Omental fat pad (tissue), 4 donors: ENCODE measurements around the gene NOPCHAP1. TPM values are rescaled to one million over a fixed set of nuclear protein-coding genes. Genes with fewer than 3 reads are reported as not detected.
A peak's percentile ranks its signal among the peaks of the same experiment; 100 is the strongest.
"Not testable (repeated sequence)": the region's sequence is repeated elsewhere in the genome, so short reads cannot be mapped to it uniquely, and the experiment has no call there.

ENCODE experiments used
- ATAC-seq: fragments of 150-250 bp; one replicate; pipeline ENCODE4 v1.9.1; 2016; ENCODE audit warnings: mild to moderate bottlenecking, moderate library complexity; ENCODE audit not compliant: low FRiP score
- DNase-seq: peaks from one replicate; pipeline ENCODE4 v3.0.0-alpha.2; 2019; ENCODE audit warnings: low spot score
- CTCF ChIP-seq, 3 donors: fragments of 450-650 bp; IDR thresholded peaks; one replicate each; pipeline ENCODE4 v1.5.1; 2016 to 2017; ENCODE audit warnings: antibody characterized with exemption in 3 of 3, mild to moderate bottlenecking in 3 of 3, moderate library complexity in 2 of 3
- total RNA-seq, 4 donors: library from RNA; depleted of rRNA; stranded (reverse); fragments of >200 nt; gene quantifications; one replicate each; pipeline ENCODE4 v1.1.0, GENCODE V29; 2016

Gene NOPCHAP1
- 1 to 10 TPM; 3.8 to 9.8 (median 6.4) TPM for total RNA-seq

GRCh38 chr12:104986022-104986941, at the start of gene NOPCHAP1:
Gene NOPCHAP1 (plus strand): TSS chr12:104986316. CDS start chr12:104986353, 37 bp downstream.
- DNase-seq (peak; percentile 77), ATAC-seq (peak; percentile 99)
- no peak for TF ChIP-seq CTCF (IDR thresholded peaks at IDR 0.05)

- no peak for TF ChIP-seq CTCF (IDR thresholded peaks at IDR 0.05)
- ATAC-seq (no peak), DNase-seq (no peak)
Measured at GRCh38 chr12:104938371-104938770, 47.7 kb upstream of the NOPCHAP1 start.

GRCh38 chr12:104939089-104939488, 47.0 kb upstream of the NOPCHAP1 start:
- ATAC-seq: no peak
- DNase-seq: no peak
- no peak for TF ChIP-seq CTCF (IDR thresholded peaks at IDR 0.05)

GRCh38 chr12:104941454-104941853, 44.7 kb upstream of the NOPCHAP1 start:
- TF ChIP-seq CTCF (IDR thresholded peaks at IDR 0.05): no peak
- ATAC-seq (no peak), DNase-seq (no peak)

- DNase-seq (no peak), ATAC-seq (no peak)
- TF ChIP-seq CTCF (IDR thresholded peaks at IDR 0.05): no peak
Measured at GRCh38 chr12:104942075-104942474, 44.0 kb upstream of the NOPCHAP1 start.

GRCh38 chr12:104943401-104943800, 42.7 kb upstream of the NOPCHAP1 start:
- DNase-seq, ATAC-seq: not testable (repeated sequence)

- TF ChIP-seq CTCF (IDR thresholded peaks at IDR 0.05): no peak
- no peak for DNase-seq
- no peak for ATAC-seq
Measured at GRCh38 chr12:104944252-104944651, 41.9 kb upstream of the NOPCHAP1 start.

GRCh38 chr12:104948716-104949115, 37.4 kb upstream of the NOPCHAP1 start:
- not testable (repeated sequence) for ATAC-seq

More at GRCh38 chr12:104948716-104949115, 37.4 kb upstream of the NOPCHAP1 start:
- not testable (repeated sequence) for DNase-seq
